K562 (cell line): ENCODE results near the gene LIMCH1. TPM values are rescaled to one million over a fixed set of nuclear protein-coding genes. Genes with fewer than 3 reads are reported as not detected.

Experiments used
- ATAC-seq: fragments of 200-7000 bp; cut with Tn5 transposase; 3 replicates; pipeline ENCODE4 v1.9.1; 2020; ENCODE audit warnings: moderate library complexity
- BruUV-seq: library from RNA; stranded (reverse); fragments of 400-500 nt; replicated peaks from 2 replicates; lab custom pipeline; 2021; lab: Mats Ljungman, UMichigan
- CTCF ChIA-PET: fragments of 300-600 bp; formaldehyde crosslinking; extraction: SDS; loops from one replicate; lab custom pipeline; 2021; ENCODE audit warnings: low intra/inter-chr PET ratio; lab: Yijun Ruan, JAX
- POLR2A ChIA-PET: fragments of 300-600, 350-650 bp; sonication (Branson Sonifier 250); formaldehyde crosslinking; extraction: SDS; loops from one replicate; lab custom pipeline; 2021; ENCODE audit warnings: antibody characterized with exemption, inconsistent platforms; lab: Yijun Ruan, JAX
- DNase-seq, 4 experiments: peaks; one replicate each; pipeline versions ENCODE4 v3.0.0 to v3.0.0-alpha.2; 2011 to 2018; ENCODE audit warnings: low spot score in 3 of 4, mixed read lengths in 3 of 4; ENCODE audit errors: extremely low read depth in 1 of 4
- FAIRE-seq: peaks from 2 replicates; lab custom pipeline; 2011; peaks lifted over from hg19 to GRCh38; lab: Jason Lieb, UNC
- H2AFZ ChIP-seq: 2 replicates; pipeline ENCODE4 v1.6.0; 2011; ENCODE audit warnings: low read depth, low read length, control low read depth, inconsistent platforms
- H3K27ac ChIP-seq: fragments of 200-600 bp; 3 replicates; pipeline ENCODE4 v1.8.0; 2011; ENCODE audit warnings: low read depth, mild to moderate bottlenecking, control low read depth, inconsistent platforms, low read length, moderate library complexity, mixed read lengths; ENCODE audit errors: extremely low read depth
- H3K27me3 ChIP-seq, 2 experiments: fragments of 300-600 bp in 1 of 2; 2 replicates in 1 of 2; 3 replicates in 1 of 2; pipeline versions ENCODE4 v1.6.0 to v1.8.0; 2011; ENCODE audit warnings: inconsistent platforms in 2 of 2, low read length in 2 of 2, mild to moderate bottlenecking in 1 of 2, mixed read lengths in 1 of 2, moderate library complexity in 1 of 2; ENCODE audit not compliant: control insufficient read depth in 2 of 2, insufficient read depth in 2 of 2
- H3K36me3 ChIP-seq: fragments of 300-600 bp; 3 replicates; pipeline ENCODE4 v1.8.0; 2011; ENCODE audit warnings: mild to moderate bottlenecking, low read length, inconsistent platforms; ENCODE audit not compliant: control insufficient read depth, insufficient read depth
- H3K4me1 ChIP-seq, 2 experiments: fragments of 200-600 bp in 1 of 2; replicated peaks in 1 of 2; 2 replicates in 1 of 2; 3 replicates in 1 of 2; pipeline versions ENCODE4 v1.5.1 to v1.8.0; 2011; ENCODE audit warnings: inconsistent platforms in 2 of 2, low read length in 2 of 2, mild to moderate bottlenecking in 1 of 2, mixed read lengths in 1 of 2, moderate library complexity in 1 of 2; ENCODE audit not compliant: control insufficient read depth in 2 of 2, insufficient read depth in 2 of 2
- H3K4me2 ChIP-seq: 2 replicates; pipeline ENCODE4 v1.6.1; 2011; ENCODE audit warnings: low read length, control low read depth, inconsistent platforms, mixed read lengths; ENCODE audit not compliant: insufficient read depth
- H3K4me3 ChIP-seq: fragments of 200-600 bp; sonication (generic), shearing (Covaris generic); 2 replicates; pipeline ENCODE4 v1.5.1; 2016; ENCODE audit warnings: control low read depth, inconsistent platforms
- H3K79me2 ChIP-seq: fragments of 200-600 bp; 3 replicates; pipeline ENCODE4 v1.8.0; 2011; ENCODE audit warnings: low read length, inconsistent platforms; ENCODE audit not compliant: control insufficient read depth, insufficient read depth
- H3K9ac ChIP-seq, 2 experiments: 2 replicates each; pipeline versions ENCODE4 v1.6.0 to v1.6.1; 2011; ENCODE audit warnings: low read depth in 2 of 2, low read length in 2 of 2, control low read depth in 1 of 2, inconsistent platforms in 1 of 2, mild to moderate bottlenecking in 1 of 2, mixed read lengths in 1 of 2; ENCODE audit not compliant: insufficient read depth in 1 of 2
- H3K9me1 ChIP-seq: one replicate; pipeline ENCODE4 v1.6.0; 2011; ENCODE audit warnings: inconsistent platforms, mild to moderate bottlenecking, low read length, moderate library complexity; ENCODE audit not compliant: control insufficient read depth, insufficient read depth
- H3K9me3 ChIP-seq: replicated peaks from 2 replicates; pipeline ENCODE4 v1.5.1; 2011; ENCODE audit warnings: low read depth, low read length, inconsistent platforms; ENCODE audit not compliant: control insufficient read depth, insufficient read depth
- H4K20me1 ChIP-seq: replicated peaks from 2 replicates; pipeline ENCODE4 v1.6.1; 2011; ENCODE audit warnings: low read length, inconsistent platforms, mixed read lengths; ENCODE audit not compliant: control insufficient read depth, insufficient read depth
- HNRNPLL ChIP-seq: fragments of 200-400 bp; formaldehyde crosslinking; IDR thresholded peaks from 2 replicates; pipeline ENCODE4 v1.6.1; 2017; ENCODE audit warnings: low read length, low read depth, mild to moderate bottlenecking; ENCODE audit not compliant: poor library complexity, severe bottlenecking
- KDM1A ChIP-seq, 2 experiments: fragments of 450-650 bp; IDR thresholded peaks; 2 replicates each; pipeline ENCODE4 v1.6.1; 2016; ENCODE audit warnings: mild to moderate bottlenecking in 2 of 2
- PCBP2 ChIP-seq: fragments of 200-400 bp; formaldehyde crosslinking; IDR thresholded peaks from 2 replicates; pipeline ENCODE4 v1.6.1; 2018; ENCODE audit warnings: low read length, low read depth, mild to moderate bottlenecking, moderate library complexity; ENCODE audit not compliant: poor library complexity, severe bottlenecking
- POLR2AphosphoS2 ChIP-seq: IDR thresholded peaks from 2 replicates; pipeline ENCODE4 v1.6.1; 2012; ENCODE audit warnings: low read length, improper control_type of control experiment
- WHSC1 ChIP-seq: IDR thresholded peaks from one replicate; pipeline ENCODE4 v1.6.1; 2012; ENCODE audit warnings: low read length, control low read depth, inconsistent platforms
- ZBTB9 ChIP-seq: fragments of 450-650 bp; formaldehyde crosslinking; IDR thresholded peaks from 2 replicates; pipeline ENCODE4 v1.4.0; 2020; ENCODE audit warnings: mild to moderate bottlenecking, moderate library complexity
- ZC3H4 ChIP-seq: sonication (generic); formaldehyde crosslinking; IDR thresholded peaks from 2 replicates; pipeline ENCODE4 v1.9.0; 2021; ENCODE audit warnings: missing genetic modification reagents, borderline replicate concordance
- ZNF609 ChIP-seq: sonication (generic); formaldehyde crosslinking; IDR thresholded peaks from 2 replicates; pipeline ENCODE4 v1.8.1; 2023; ENCODE audit warnings: missing genetic modification reagents, mild to moderate bottlenecking, borderline replicate concordance
- WGBS: fragments of 100-300 bp; shearing (Covaris generic); methylation state at CpG from one replicate; pipeline ENCODE4 v1.1.6; 2016; ENCODE audit warnings: low coverage, mixed read lengths; ENCODE audit not compliant: insufficient coverage; ENCODE audit errors: missing lambda C conversion rate; 5-methylcytosine and 5-hydroxymethylcytosine counted together
- in situ Hi-C: fragments of 300-500 bp; cut with MboI; formaldehyde crosslinking; loops from 4 replicates; pipeline ENCODE4 v1.15.0; 2018; ENCODE audit warnings: inconsistent platforms, mixed read lengths
- intact Hi-C: fragments of 100-400 bp; cut with micrococcal nuclease; formaldehyde crosslinking; loops from 2 replicates; pipeline ENCODE4 v1.14.2; 2022
- polyA plus RNA-seq, 8 experiments: library from polyadenylated mRNA; depleted of rRNA in 4 of 8; stranded (reverse) in 5 of 8; unstranded in 3 of 8; fragments of >200 nt; fragmentation: Nextera tagmentation in 2 of 8; fragmentation: Illumina TruSeq in 1 of 8; extraction: Ambion mirVana in 2 of 8; extraction: Trizol in 1 of 8; gene quantifications; 2 replicates each; pipeline versions ENCODE4 v1.2.1 to v1.2.3, GENCODE V29; 2011 to 2014; ENCODE audit warnings: inconsistent platforms in 1 of 8, missing spikeins in 1 of 8
- total RNA-seq, 7 experiments: library from RNA; depleted of rRNA in 6 of 7; stranded (reverse); fragments of >200 nt in 6 of 7; fragmentation: Illumina TruSeq in 2 of 7; extraction: Trizol in 2 of 7; gene quantifications; 2 replicates each; pipeline versions ENCODE4 v1.2.1 to v1.2.3, GENCODE V29; 2011 to 2021; ENCODE audit warnings: low replicate concordance in 1 of 7

Gene LIMCH1
- total and polyA plus RNA-seq, 9 of the 15 experiments (the other 6 are each of a cell fraction or from before 2014, with no cell fraction given), result 0.35 TPM; not detected in 8

- Histone ChIP-seq H3K9me3 (no peaks in the 10 kb centered on the region), H3K9ac (no peak overlapping the region), H3K4me3 (no peak overlapping the region), H4K20me1 (no peaks in the 10 kb centered on the region), H3K27ac (no peak overlapping the region), H3K9me1 (no peaks in the 10 kb centered on the region), H3K36me3 (no peaks in the 10 kb centered on the region), H3K4me2 (no peak overlapping the region), H3K79me2 (no peaks in the 10 kb centered on the region), H2AFZ (no peak overlapping the region), H3K4me1 (no peaks in the 10 kb centered on the region), H3K27me3 (no peaks in the 10 kb centered on the region)
- ATAC-seq (no peak), FAIRE-seq (no peak), DNase-seq (no peak)
- BruUV-seq, result no TSS peak
- intact Hi-C loops (no loop called here), in situ Hi-C loops (no loop called here)
- ChIA-PET POLR2A (no interaction called here), CTCF (no interaction called here)
- WGBS, result 0% methylated on average over 3 of the region's 3 CpGs
- TF ChIP-seq WHSC1, result no peak
- no peak for TF ChIP-seq ZC3H4 (CRISPR knock-in tag)
- TF ChIP-seq KDM1A (IDR thresholded peaks at IDR 0.05), result no peak
- TF ChIP-seq POLR2AphosphoS2, result no peak
- TF ChIP-seq ZBTB9 (CRISPR knock-in tag), result no peak
- no peak for TF ChIP-seq PCBP2
- no peak for TF ChIP-seq ZNF609 (CRISPR knock-in tag)
- no peak for TF ChIP-seq HNRNPLL
These were observed 190.6 kb downstream of the LIMCH1 start for GRCh38 chr4:41728573-41728913.
